ENCODE data around the gene RPRM.
"Not testable (repeated sequence)": the region's sequence is repeated elsewhere in the genome, so short reads cannot be mapped to it uniquely, and the experiment has no call there.

Gene RPRM

GRCh38 chr2:153455403-153455802, 23.2 kb downstream of the RPRM start:
- no peak for DNase-seq

GRCh38 chr2:153451611-153452010, 27.0 kb downstream of the RPRM start:
- no peak for DNase-seq

GRCh38 chr2:153443106-153443505, 35.5 kb downstream of the RPRM start:
- no peak for DNase-seq

GRCh38 chr2:153442616-153443015, 35.9 kb downstream of the RPRM start:
- DNase-seq, result not testable (repeated sequence)

- not testable (repeated sequence) for DNase-seq
Observed at GRCh38 chr2:153440090-153440489, 38.5 kb downstream of the RPRM start.

GRCh38 chr2:153433403-153433802, 45.2 kb downstream of the RPRM start:
- no peak for DNase-seq

GRCh38 chr2:153432381-153432780, 46.2 kb downstream of the RPRM start:
- no peak for DNase-seq

GRCh38 chr2:153431114-153431513, 47.4 kb downstream of the RPRM start:
- DNase-seq, result no peak
